Measurements from ENCODE around the gene BBS7.

BBS7 gene, protein sequence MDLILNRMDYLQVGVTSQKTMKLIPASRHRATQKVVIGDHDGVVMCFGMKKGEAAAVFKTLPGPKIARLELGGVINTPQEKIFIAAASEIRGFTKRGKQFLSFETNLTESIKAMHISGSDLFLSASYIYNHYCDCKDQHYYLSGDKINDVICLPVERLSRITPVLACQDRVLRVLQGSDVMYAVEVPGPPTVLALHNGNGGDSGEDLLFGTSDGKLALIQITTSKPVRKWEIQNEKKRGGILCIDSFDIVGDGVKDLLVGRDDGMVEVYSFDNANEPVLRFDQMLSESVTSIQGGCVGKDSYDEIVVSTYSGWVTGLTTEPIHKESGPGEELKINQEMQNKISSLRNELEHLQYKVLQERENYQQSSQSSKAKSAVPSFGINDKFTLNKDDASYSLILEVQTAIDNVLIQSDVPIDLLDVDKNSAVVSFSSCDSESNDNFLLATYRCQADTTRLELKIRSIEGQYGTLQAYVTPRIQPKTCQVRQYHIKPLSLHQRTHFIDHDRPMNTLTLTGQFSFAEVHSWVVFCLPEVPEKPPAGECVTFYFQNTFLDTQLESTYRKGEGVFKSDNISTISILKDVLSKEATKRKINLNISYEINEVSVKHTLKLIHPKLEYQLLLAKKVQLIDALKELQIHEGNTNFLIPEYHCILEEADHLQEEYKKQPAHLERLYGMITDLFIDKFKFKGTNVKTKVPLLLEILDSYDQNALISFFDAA

DNA sequence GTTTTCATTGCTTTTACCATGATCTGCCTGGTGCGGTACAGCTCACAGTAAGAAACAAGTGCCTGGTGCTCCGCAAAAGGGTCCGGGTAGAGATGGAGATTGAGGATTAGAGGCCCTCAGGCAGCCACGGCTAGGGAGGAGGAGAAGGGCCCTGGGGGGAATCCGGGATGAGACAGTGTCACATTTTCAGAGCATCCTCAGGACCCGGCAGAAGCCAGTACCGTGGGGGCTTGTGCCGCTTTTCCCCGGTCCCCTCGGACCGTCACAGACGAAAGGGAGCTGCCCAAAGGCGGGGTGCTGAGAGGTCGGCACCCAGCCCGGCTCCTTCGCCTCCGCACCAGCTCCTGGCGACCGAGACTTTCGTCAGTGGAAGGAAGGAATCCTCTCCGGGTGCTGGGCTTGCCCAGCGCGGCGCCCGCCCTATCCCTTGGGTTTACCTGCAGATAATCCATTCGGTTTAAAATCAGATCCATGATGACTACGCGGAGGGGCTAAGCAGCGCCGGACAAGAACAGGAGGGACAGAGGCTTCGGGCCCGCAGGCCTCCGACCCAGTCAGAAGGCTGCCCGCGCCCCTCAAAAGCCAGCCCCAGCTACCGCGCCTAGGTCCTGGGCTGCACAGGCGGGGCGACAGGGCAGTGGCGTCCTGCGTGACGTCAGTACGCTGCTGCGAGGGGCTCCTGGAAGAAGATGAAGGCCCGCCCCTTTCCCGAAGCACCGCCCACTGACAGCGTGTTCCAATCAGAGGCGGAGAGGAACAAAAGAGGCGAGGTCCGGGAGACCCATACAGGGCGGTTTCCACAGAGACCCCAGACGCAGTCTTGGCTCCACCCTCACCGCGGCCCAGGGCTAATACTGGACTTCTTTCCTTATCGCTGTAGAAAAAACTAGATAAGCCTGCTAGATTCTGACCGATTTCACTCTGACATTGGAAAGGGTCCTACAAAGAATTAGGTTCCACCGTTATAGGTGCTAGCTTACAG lies at the start of gene BBS7:
BBS7 (minus strand) TSS at position 634 of the 982 bp plus-strand sequence; CDS start at position 473, 161 bp downstream.
- DNase-seq: peak; percentile 96

DNA sequence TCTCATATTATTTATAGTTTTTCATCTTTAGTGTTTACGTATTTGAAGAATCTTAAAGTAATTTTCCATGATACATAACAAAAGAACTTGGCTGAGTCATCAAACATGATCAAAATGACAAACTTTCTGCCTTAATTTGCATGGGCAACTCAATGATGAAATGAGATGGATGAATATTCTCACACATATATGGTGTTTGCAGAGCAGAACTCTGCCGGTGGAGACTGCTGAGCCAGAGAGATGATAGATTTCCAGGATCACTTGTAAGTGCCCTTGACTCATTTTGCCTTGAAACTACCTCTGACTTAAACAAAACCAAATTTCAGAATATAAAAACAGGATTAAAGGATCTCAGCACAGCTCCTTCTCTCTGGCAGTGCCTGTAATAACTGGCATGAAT lies 43.4 kb upstream of the BBS7 start:
- DNase-seq: no peak

DNA sequence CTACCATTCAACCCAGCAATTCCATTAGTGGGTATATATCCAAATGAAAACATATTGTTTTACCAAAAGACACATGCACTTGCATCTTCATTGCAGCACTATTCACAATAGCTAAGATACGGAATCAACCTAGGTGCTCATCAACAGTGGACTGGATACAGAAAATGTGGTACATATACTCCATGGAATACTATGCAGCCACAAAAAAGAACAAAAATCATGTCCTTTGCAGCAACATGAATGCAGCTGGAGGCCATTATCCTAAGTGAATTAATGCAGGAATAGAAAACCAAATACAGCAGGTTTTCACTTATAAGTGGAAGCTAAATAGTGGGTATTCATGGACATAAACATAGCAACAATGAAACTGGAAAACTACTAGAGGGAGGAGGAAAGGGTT lies 38.1 kb upstream of the BBS7 start:
- no peak for DNase-seq

DNA sequence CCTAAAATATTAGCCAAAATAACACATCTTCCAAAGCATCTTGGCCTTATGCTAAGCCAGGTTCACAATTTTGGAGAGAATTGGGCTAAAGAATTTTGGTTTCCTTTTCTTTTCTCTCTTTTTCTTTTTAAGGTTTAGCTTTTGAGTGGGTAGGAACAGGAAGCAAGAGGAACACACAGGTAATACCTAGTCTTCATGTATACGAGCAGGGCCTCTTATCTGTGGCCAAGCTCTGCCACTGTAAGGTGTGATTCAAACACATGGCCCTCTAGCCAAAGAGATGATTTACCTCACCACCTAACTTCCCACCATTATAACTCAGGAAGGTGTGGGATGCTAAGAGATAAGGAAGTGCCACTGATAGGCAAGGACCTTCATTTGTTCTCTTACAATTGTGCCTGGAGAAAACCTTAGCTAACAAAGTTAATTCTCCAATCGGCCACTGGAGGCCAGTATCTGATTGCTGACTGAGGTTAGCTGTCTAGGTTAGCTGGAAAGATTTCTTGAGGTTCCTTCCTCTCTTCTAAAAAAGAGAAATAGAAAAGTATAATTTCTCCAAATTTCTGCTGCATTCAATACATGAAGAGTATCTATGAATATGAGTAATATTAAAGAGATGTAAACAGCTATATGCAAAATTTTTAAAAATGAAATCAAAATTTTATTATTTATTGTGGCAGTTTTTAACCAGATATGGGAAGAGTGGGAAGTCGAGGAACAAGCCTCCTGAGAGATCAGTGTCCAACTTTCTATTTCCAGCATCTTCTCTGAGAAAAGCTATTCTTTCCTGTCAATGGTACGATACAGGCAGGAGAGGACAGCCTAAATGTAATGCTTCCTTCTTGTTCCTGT lies 30.1 kb upstream of the BBS7 start:
- DNase-seq: no peak

DNA sequence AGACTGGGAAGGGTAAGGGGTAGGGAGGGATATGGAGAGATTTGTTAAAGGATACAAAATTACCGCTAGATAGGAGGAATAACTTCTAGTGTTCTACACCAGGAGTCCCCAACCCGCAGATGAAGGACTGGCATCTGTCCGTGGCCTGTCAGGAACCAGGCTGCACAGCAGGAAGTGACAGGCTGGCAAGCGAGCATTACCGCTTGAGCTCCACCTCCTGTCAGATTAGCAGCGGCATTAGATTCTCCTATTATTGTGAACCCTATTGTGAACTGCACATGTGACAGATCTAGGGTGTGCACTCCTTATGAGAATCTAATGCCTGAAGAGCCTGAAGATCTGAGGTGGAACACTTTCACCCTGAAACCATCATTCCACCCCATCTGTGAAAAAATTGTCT lies 27.9 kb upstream of the BBS7 start:
- DNase-seq: no peak

DNA sequence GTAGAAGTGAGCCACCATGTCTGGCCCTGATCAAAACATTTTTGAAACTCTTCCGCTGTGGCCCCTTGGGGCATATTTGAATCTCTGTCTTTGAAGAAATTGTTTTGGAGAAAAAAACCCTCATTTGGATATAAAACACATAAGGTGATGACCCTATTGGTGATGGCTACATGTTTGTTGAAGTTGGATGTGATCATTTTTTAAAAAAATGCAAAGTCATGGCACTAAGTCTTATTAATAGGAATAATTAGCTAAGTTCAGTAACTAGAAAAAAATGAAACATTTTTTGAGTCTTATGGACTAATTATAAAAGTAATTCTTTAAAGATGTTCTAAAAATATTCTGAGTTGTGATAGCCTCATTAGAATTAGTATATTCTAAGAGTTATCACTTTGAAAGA lies 17.9 kb upstream of the BBS7 start:
- DNase-seq: no peak

DNA sequence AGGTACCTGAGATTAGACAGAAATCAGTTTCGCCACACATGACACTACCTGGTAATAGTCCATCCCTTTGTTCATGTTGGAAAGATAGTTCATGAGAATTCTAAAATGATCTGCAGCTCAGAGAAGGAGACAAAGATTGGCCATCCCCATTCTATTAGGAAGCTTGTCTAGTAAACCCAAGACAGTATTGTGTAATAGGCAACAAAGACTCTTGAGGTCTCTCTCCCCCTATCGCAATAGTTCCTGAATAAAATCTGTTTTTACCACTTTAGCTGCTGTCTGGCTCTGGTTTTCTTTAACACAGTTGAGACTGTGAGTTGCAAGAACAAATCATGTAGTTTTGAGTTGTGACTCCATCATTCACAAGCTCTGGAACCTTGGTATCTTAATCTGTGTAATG lies 14.8 kb upstream of the BBS7 start:
- no peak for DNase-seq

DNA sequence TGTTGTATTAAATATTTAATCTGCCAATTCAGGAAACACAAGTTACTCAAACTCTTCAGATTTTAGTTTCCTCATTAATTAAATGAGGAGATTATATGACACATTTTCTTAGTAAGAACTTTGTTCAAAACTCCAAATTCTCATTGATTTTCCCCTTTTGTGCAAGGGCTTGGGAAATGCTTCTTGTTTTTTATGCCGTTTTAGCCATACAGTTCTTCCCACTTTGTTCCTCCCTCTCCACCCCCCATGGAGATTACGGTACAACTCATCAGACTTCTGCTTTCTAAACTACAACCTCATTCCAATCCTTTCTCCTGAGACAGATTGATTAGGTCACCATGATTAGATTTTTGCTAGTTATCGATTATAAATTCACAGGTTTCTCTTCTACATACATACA lies 10.9 kb upstream of the BBS7 start:
- no peak for DNase-seq

DNA sequence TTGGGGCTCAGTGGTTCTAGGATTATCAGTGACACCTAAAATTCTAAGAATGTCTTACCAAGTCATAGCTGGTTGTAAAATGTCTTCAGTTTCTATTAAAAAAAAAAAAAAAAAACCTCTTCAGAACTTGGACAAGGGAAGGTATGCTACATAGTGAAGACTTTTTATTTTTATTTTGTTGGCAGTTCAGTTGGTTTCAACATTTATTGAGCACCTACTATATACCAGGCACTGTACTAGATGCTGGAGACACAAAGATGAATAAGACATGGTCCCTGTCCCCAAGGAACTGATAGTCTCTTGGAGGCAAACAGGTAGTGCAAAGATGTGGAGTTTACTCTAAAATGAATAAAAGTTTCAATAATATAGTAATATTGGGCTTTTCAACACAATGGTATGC lies 8.9 kb upstream of the BBS7 start:
- DNase-seq: no peak

DNA sequence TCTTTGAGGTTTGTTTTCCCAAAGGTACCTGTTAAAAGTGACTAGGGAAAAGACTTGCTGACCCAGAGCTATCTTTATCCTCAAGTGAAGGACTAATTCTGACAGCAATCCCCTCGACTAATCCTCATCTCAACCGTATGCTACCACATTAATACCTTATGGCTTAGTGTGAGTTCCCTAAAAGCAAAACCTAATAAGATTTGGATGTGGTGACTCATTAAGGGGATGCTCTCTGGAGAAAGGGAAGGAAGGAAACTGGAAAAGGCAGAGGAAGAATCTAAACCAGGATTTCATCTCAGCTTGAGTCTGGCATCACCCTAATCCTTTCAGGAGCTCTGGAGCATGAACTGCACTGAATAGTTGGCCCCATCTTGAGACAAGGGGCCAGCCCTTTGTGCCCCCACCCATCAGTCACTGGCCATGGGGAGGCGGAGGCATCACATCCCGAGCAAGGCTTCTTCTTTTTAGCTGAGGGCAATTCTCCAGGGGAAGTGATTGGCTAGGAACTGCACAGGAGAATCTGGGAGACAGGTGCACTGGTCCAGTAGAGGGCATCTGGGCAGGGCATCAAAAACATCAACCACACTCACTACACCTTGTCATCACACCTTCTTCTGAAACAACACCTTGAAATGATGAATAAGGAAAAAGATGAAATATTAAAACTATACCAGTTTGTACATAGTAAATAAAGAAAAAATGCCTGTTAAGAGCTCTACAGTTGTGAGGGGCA lies 6.9 kb upstream of the BBS7 start:
- DNase-seq: no peak

DNA sequence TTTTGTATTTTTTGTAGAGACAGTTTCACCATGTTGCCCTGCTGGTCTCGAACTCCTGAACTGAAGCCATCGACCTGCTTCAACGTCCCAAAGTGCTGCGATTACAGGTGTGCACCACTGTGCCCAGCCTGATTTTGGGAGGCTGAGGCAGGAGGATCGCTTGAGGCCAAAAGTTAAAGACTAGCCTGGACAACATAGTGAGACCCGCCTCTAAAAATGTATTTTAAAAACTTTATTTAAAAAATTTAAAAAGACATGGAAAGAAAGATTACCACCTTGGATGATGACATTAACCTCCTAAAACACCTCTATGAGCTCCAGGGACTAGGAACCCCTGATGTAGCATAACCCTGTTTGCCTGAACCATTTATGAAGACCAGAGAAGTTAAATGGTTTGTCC lies 5.8 kb upstream of the BBS7 start:
- DNase-seq: no peak

DNA sequence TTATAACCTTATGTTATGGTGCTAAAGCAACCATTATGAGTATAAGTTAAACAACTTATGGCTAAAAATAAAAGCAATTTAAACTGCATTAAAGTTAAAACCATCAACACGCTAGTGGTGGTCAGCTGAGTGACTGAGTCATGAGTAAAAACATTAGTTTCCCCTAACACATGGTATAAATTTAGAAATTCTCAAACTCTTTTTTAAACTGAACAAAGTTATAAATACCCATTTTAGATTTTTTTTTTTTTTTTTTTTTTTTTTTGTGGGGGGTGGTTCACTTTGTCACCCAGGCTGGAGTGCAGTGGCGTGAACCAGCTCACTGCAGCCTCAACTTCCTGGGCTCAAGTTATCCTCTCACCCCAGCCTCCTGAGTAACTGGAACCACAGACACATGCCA lies 5.4 kb upstream of the BBS7 start:
- no peak for DNase-seq

DNA sequence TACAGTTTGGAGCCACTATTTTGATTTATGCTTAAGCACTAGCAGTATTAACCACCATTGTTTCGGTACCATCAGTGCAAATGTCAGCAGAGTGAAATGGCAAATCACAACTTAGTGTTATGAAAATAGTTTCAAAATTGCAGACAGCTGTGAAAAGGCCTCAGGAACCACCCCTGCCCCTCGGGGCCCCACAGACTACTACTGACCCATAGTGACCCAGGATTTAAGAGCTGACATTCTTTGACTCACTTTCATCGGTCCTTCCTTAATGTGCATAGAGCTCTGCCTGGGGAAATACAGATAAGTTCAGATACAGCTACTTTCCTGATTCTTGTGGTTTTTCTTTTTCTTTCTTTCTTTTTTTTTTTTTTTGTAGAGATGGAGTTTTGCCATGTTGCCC lies 3.3 kb upstream of the BBS7 start:
- DNase-seq: no peak

DNA sequence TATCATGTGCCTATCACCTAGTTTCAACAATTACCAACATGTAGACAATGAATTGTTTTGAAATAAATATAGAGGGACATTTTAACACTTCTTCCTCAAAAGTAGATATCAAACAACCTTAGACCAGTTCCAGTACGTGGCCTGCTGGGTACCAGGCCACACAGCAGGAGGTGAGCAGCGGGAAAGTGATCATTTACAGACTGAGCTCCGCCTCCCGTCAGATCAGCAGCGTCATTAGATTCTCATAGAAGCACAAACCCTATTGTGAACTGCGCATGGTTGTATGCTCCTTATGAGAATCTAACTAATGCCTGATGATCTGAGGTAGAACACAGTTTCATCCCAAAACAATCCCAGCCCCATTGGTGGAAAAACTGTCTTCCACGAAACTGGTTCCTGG lies 6.5 kb downstream of the BBS7 start:
- no peak for DNase-seq

DNA sequence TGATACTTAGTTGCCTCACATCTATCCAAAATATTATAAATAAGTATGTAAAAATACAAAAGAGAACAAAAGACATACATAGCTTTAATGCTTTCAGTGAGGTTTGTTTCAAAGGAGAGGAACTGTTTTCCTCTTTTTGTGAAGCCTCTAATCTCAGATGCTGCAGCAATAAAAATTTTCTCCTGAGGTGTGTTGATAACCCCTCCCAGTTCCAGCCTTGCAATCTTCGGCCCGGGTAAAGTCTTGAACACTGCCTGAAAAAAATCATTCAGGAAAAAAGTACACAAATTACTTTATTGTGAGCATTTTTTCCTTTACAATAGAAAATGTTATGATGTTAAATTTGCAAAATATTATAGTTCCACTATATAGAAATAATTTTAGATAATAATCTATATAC lies 8.8 kb downstream of the BBS7 start:
- no peak for DNase-seq

DNA sequence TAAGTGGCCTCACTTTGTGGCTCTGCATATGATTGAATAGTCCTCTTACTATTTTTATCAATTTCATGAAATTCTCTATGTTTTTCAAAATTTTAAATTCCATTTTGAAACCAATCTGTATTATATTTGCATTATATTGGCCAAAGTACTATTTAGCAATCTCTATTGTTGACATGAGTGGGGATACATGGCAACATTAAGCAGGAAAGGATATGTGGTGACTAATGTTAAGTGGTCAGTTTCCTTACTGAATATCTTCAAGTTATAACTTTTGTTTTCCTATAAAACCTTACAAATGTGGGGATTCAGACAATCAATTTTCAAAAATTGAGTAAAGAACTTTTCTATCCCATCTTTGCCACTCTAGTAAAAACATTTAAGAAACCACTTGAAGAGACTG lies 10.2 kb downstream of the BBS7 start:
- DNase-seq: no peak

DNA sequence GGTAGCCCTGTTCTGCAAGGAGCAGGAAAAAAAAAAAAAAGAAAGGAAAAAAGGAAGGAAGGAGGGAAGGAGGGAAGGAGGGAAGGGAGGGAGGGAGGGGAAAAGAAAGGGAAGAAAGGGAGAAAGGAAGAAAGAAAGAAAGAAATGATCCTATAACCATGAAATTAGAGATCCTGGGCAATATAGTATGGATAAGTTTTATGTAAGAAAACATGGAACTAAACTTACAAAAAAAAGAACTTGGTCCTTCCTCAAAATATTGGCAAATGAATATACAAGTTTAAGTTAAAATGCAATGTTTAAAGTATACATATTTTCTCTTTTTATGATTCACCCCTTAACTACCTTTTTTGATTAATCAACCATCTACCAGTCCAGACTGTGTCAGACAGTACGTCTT lies 18.9 kb downstream of the BBS7 start:
- DNase-seq: no peak

DNA sequence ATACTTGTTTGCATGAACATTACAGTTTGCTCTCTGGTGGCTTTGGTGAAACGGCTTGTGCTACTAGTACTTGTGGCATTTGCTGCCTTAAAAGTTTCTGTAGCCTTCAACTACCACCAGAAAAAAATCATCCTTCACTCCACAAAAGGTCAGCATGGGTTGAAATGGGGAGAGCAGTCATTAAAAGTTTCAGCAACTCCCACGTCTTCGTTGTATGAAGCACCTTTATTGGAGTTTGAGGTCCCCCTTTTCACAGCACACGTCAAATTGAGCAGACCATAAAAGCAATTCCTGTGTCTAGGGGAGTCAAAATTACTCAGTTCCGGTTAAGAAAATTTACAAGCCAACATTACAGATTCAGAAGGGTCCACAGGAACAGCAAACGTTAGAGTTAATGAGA lies 23.6 kb downstream of the BBS7 start:
- DNase-seq: no peak

DNA sequence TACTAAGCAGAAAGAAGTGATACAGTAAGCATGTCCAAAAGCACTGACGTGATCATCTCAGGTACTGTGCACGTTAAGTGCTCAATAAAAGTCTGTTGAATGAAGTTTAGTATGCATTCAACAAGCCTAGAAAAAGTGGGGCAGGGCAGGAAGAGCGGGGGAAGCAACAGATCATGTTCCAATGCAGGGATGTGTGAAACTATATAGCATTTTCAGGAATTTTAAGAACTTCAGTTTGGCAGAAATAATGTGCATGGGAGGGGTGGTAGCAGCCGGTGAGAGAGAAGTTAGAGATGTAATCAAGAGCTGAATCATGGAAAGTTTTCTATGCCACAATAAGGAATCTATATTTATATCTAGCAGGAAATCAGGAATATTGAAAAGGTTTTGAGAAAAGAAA lies 27.4 kb downstream of the BBS7 start:
- DNase-seq: no peak

DNA sequence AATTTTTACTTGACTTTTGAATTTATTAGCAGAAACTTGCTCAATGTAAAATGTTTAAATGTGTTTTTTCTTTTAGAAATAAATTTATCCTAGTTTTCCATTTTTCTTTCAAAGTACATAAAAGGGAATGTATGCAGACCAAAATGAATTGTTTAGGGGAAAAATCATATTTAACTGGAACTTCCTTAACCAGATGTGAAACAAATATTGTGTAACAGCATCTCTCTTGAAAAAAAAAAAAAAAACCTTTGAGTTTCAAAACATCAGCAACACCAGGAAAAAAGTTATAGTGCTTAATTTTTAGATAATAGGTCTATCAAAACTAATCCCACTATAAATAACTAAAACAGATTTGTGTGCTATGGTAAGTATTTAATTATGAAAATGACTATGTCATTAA lies 32.1 kb downstream of the BBS7 start:
- no peak for DNase-seq

DNA sequence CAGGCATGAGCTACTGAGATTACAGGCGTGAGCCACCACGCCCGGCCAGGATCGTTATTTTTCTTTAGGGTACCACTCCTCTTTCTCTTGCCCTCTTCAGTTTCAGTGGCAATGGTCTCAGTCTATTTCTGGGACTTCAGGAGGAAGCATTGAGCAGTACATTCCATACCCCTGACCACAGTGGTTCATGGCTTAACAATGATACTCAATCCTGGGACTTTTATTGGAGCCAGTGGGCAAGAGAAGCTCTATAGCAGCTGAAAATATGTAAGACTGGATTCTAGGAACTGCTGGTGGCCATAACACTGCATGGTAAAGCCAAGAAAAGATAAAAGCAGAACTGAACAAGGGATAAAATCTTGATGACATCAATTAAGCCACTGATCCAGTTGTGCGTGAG lies 40.8 kb downstream of the BBS7 start:
- DNase-seq: no peak

DNA sequence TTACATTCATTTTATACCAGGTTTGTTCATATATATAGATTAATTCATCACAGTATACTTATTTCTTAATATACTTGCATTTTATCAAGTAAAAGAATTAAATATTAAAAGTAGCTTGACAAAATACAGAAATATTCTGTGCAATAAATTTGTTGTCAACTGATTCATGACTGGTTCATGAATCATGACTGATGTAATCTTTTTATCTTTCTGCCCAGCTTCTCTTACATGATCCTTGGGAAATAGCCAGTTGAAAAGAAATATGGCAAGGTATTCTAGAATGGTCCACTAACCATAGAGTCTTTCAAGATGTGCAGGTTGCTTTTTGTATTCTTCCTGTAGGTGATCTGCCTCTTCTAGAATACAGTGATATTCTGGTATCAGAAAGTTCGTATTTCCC lies 42.4 kb downstream of the BBS7 start:
- DNase-seq: no peak

Measured in activated CD8-positive, alpha-beta memory T cell treated with anti-CD3 and anti-CD28 coated beads, Interleukin-2, amount 50 U/mL, for 48 hours (primary cell).